ENCODE data around the gene SLC25A22.

- TF ChIP-seq, protein P1, sequence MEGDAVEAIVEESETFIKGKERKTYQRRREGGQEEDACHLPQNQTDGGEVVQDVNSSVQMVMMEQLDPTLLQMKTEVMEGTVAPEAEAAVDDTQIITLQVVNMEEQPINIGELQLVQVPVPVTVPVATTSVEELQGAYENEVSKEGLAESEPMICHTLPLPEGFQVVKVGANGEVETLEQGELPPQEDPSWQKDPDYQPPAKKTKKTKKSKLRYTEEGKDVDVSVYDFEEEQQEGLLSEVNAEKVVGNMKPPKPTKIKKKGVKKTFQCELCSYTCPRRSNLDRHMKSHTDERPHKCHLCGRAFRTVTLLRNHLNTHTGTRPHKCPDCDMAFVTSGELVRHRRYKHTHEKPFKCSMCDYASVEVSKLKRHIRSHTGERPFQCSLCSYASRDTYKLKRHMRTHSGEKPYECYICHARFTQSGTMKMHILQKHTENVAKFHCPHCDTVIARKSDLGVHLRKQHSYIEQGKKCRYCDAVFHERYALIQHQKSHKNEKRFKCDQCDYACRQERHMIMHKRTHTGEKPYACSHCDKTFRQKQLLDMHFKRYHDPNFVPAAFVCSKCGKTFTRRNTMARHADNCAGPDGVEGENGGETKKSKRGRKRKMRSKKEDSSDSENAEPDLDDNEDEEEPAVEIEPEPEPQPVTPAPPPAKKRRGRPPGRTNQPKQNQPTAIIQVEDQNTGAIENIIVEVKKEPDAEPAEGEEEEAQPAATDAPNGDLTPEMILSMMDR (conservative IDR thresholded peaks at IDR 0.05) = no peak
- no peak for TF ChIP-seq ZFX (IDR thresholded peaks at IDR 0.05)
These were observed 37.8 kb downstream of the SLC25A22 start for GRCh38 chr11:760236-760635.

Measured in C4-2B (cell line).